SW480 (cell line): ENCODE measurements around the gene CLHC1.
"Not testable (repeated sequence)": the region's sequence is repeated elsewhere in the genome, so short reads cannot be mapped to it uniquely, and the experiment has no call there.

Experiments
- DNase-seq: peaks from one replicate; pipeline ENCODE4 v3.0.0-alpha.2; 2016; ENCODE audit warnings: low spot score

CLHC1 gene

DNA sequence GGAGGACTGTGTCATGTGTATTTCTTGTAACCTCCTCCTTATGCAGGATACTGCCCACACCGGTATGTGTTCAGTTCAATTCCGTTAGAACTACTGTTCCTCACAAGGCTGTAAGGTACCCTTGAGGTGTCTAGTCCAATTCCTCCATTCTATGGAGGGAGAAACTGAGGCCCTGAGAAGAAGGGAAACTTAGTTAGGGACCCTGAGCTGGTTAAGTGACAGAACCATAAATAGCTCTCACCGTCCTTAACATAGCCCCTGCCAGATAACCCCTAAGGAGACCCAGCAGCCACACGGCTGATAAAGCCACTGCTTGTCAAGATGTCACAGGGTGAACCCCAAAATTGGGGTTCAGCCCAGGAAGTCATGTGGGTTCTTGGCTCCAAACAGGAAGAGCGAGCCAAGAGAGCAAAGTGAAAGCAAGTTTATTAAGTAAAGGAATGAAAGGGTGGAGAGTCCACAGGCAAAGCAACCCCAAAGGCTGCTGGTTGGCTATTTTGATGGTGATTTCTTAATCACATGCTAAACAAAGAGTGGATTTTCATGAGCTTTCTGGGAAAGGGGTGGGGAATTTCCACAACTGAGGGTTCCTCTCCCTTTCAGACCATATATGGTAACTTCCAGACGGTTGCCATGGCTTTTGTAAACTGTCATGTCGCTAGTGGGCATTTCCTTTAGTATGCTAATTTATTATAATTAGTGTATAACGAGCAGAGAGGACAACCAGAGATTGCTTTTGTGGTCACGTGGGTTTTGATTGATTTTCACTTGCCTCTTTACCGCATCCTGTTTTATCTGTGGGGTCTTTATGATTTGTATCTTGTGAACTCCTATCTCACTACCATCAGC, 98.4 kb downstream of the CLHC1 start:
- DNase-seq = no peak

DNA sequence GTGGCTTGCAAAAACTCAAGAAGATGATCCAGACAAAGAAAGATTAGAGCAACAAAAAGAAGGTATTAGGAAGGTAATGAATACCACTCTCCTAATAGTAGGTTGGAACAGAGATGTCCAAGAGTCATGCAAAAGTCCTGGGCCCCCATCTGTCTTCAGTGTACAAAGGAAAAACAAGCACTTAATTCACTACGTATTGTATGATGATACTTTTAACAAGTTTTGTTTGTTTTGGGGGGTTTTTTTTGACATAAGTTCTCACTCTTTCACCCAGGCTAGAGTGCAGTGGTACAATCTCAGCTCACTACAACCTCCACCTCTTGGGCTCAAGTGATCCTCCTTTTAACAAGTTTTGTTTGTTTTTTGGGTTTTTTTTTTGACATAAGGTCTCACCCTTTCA, 101.2 kb downstream of the CLHC1 start:
- DNase-seq = no peak

DNA sequence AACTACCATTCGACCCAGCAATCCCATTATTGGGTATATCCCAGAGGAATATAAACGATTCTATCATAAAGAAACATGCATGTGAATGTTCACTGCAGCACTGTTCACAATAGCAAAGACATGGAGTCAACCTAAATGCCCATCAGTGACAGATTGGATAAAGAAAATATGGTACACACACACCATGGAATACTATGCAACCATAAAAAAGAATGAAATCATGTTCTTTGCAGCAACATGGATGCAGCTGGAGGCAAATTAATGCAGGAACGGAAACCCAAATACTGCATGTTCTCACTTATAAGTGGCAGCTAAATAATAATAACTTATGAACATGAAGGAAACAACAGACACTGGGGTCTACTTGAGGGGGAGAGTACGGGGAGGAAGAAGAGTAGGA, 105.5 kb downstream of the CLHC1 start:
- not testable (repeated sequence) for DNase-seq
